Hepatocyte (in vitro differentiated cells): ENCODE data around the gene TYROBP.

Experiments
- CTCF ChIP-seq: fragments of 200-600 bp; sonication (generic); IDR thresholded peaks from 2 replicates; pipeline ENCODE4 v1.5.1; 2016; ENCODE audit warnings: antibody characterized with exemption, mild to moderate bottlenecking; ENCODE audit not compliant: poor library complexity
- EZH2phosphoT487 ChIP-seq: fragments of 200-600 bp; sonication (generic); IDR thresholded peaks from one replicate; pipeline ENCODE4 v1.6.1; 2018; ENCODE audit warnings: antibody characterized with exemption, mild to moderate bottlenecking, low read depth, moderate library complexity; ENCODE audit not compliant: unreplicated experiment, severe bottlenecking

- TF ChIP-seq CTCF: no peak
- no peak for TF ChIP-seq EZH2phosphoT487
These were observed 20.9 kb downstream of the TYROBP start for GRCh38 chr19:35887197-35887596.
